Measurements from ENCODE around the gene PUDP.

The PUDP gene

DNA sequence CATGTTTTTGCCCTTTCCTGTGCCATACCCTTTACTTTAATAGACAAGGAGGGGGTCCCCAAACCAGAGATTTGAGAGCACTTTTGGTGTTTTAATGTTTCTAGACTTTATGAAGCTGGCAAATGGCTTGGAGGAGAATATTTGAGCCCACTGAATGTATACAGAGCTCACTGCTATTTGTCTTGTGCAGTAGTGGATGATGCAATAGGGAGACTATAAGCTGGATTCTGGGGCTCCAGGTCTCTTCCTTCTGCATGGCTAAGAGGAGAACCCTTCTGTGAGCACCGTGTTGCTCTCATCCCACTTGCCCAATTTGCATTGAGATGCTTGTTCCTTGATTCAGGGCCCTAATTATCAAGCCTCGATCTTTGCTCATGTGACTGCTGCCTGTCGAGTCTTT is 8.9 kb upstream of the PUDP start:
- no peaks in the 10 kb centered on the region for H3K79me2 ChIP-seq (ENCODE audit: control insufficient read depth, insufficient read depth, low read length, poor library complexity)
- no peak overlapping the region for H3K18ac ChIP-seq (ENCODE audit: low read length)

DNA sequence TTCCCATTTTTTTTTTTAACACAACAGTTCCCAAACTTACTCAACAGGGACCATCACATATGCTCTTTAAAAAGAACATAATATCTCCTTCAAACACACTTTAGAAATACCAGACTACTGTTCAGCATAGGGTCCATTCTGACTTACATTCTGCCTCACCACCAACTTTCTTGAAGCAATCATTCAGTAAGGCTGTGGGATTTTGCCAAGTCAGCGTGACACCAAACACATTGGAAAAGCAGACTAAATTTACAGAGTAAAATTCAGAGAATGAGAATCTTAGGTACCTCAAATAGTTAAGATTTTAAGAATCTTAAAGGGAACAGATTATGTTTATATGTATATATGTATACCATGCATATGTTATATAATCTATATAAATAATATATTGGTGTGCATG is 7.2 kb upstream of the PUDP start:
- Histone ChIP-seq H3K27ac (ENCODE audit: low read depth, low read length) (no peak overlapping the region), H3K14ac (ENCODE audit: low read length) (no peak overlapping the region), H3K4me2 (ENCODE audit: low read length) (no peak overlapping the region), H2BK5ac (ENCODE audit: low read depth, low read length, poor library complexity) (no peak overlapping the region), H3K27me3 (ENCODE audit: insufficient read depth, low read length) (no peaks in the 10 kb centered on the region), H3K4me1 (ENCODE audit: control insufficient read depth in 1 of 2, insufficient read depth in 2 of 2, low read length in 2 of 2) (no peaks in the 10 kb centered on the region), H3K36me3 (ENCODE audit: control insufficient read depth in 1 of 2, insufficient read depth in 2 of 2, low read length in 2 of 2) (no peaks in the 10 kb centered on the region), H3K23ac (ENCODE audit: low read length) (no peak overlapping the region), H3K9me3 (ENCODE audit: insufficient read depth, low read depth, low read length) (no peaks in the 10 kb centered on the region), H3K79me2 (ENCODE audit: control insufficient read depth, insufficient read depth, low read length, poor library complexity) (no peaks in the 10 kb centered on the region), H2AK5ac (ENCODE audit: low read length) (no peak overlapping the region), H3K9ac (ENCODE audit: low read length) (no peak overlapping the region), H4K91ac (ENCODE audit: low read depth, low read length) (no peak overlapping the region), H2BK12ac (ENCODE audit: low read length) (no peak overlapping the region), H4K8ac (ENCODE audit: low read depth, low read length) (no peak overlapping the region), H3K79me1 (ENCODE audit: low read length) (no peaks in the 10 kb centered on the region), H3K18ac (ENCODE audit: low read length) (no peak overlapping the region), H2AFZ (ENCODE audit: insufficient read depth, low read length, poor library complexity) (no peak overlapping the region), H3K4me3 (ENCODE audit: low read depth, low read length) (no peak overlapping the region), H4K12ac (ENCODE audit: low read depth, low read length) (no peak overlapping the region), H2BK120ac (ENCODE audit: insufficient read depth, low read length, poor library complexity) (no peak overlapping the region), H3K4ac (ENCODE audit: low read depth, low read length) (no peak overlapping the region)
- no CpG with 5 or more reads among the region's 1 CpG for WGBS (ENCODE audit: extremely low coverage, insufficient coverage, insufficient read length)
- DNase-seq, result no peak

More for the DNA sequence above, 8.9 kb upstream of the PUDP start:
- Histone ChIP-seq H2BK5ac (ENCODE audit: low read depth, low read length, poor library complexity) (no peak overlapping the region), H4K91ac (ENCODE audit: low read depth, low read length) (no peak overlapping the region), H3K14ac (ENCODE audit: low read length) (no peak overlapping the region), H3K4me2 (ENCODE audit: low read length) (no peak overlapping the region), H3K4ac (ENCODE audit: low read depth, low read length) (no peak overlapping the region), H3K4me1 (ENCODE audit: control insufficient read depth in 1 of 2, insufficient read depth in 2 of 2, low read length in 2 of 2) (no peaks in the 10 kb centered on the region), H2AFZ (ENCODE audit: insufficient read depth, low read length, poor library complexity) (no peak overlapping the region), H4K8ac (ENCODE audit: low read depth, low read length) (no peak overlapping the region), H3K79me1 (ENCODE audit: low read length) (no peaks in the 10 kb centered on the region), H3K23ac (ENCODE audit: low read length) (no peak overlapping the region), H2AK5ac (ENCODE audit: low read length) (no peak overlapping the region), H3K27me3 (ENCODE audit: insufficient read depth, low read length) (no peaks in the 10 kb centered on the region), H3K9ac (ENCODE audit: low read length) (no peak overlapping the region), H3K36me3 (ENCODE audit: control insufficient read depth in 1 of 2, insufficient read depth in 2 of 2, low read length in 2 of 2) (no peaks in the 10 kb centered on the region), H4K12ac (ENCODE audit: low read depth, low read length) (no peak overlapping the region), H3K9me3 (ENCODE audit: insufficient read depth, low read depth, low read length) (no peaks in the 10 kb centered on the region), H2BK120ac (ENCODE audit: insufficient read depth, low read length, poor library complexity) (no peak overlapping the region), H3K4me3 (ENCODE audit: low read depth, low read length) (no peak overlapping the region), H3K27ac (ENCODE audit: low read depth, low read length) (no peak overlapping the region), H2BK12ac (ENCODE audit: low read length) (no peak overlapping the region)
- WGBS (ENCODE audit: extremely low coverage, insufficient coverage, insufficient read length), result no CpG with 5 or more reads among the region's 3 CpGs
- no peak for DNase-seq

DNA sequence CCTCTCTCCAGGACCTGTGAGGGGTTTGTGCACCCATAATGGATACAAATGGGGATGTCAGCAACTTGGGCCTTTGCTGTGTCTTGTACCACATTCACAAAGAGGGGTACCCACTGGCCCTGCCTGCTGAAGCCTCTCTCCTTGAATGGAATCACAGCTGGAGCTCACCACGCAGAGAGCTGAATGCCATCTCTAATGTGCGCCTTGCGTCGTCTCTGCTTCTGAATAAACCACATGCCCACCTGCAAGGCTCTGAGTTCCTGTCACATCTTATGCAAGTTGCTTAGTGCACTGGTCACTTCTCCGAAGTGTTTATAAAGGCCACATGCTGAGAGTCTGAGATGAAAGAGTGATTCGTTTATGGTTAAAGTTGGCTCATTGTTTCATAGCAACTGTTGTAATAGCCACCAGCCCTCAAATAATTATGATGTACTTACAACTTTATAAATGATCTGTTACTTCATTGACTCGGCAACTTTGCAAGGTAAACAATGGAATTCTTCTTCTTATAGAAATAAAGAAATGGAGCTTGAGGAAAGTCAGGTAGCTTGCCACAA is 6.2 kb upstream of the PUDP start:
- Histone ChIP-seq H3K36me3 (ENCODE audit: control insufficient read depth in 1 of 2, insufficient read depth in 2 of 2, low read length in 2 of 2) (no peaks in the 10 kb centered on the region), H3K4me1 (ENCODE audit: control insufficient read depth in 1 of 2, insufficient read depth in 2 of 2, low read length in 2 of 2) (no peaks in the 10 kb centered on the region), H2BK120ac (ENCODE audit: insufficient read depth, low read length, poor library complexity) (no peak overlapping the region), H2BK12ac (ENCODE audit: low read length) (no peak overlapping the region), H3K79me2 (ENCODE audit: control insufficient read depth, insufficient read depth, low read length, poor library complexity) (no peaks in the 10 kb centered on the region), H3K18ac (ENCODE audit: low read length) (no peak overlapping the region), H3K27ac (ENCODE audit: low read depth, low read length) (no peak overlapping the region), H3K4me3 (ENCODE audit: low read depth, low read length) (no peak overlapping the region), H2AFZ (ENCODE audit: insufficient read depth, low read length, poor library complexity) (no peak overlapping the region), H4K12ac (ENCODE audit: low read depth, low read length) (no peak overlapping the region), H4K91ac (ENCODE audit: low read depth, low read length) (no peak overlapping the region), H3K27me3 (ENCODE audit: insufficient read depth, low read length) (no peaks in the 10 kb centered on the region), H3K9me3 (ENCODE audit: insufficient read depth, low read depth, low read length) (no peaks in the 10 kb centered on the region), H3K79me1 (ENCODE audit: low read length) (no peaks in the 10 kb centered on the region), H4K8ac (ENCODE audit: low read depth, low read length) (no peak overlapping the region), H3K4me2 (ENCODE audit: low read length) (no peak overlapping the region), H2BK5ac (ENCODE audit: low read depth, low read length, poor library complexity) (no peak overlapping the region), H3K9ac (ENCODE audit: low read length) (no peak overlapping the region), H2AK5ac (ENCODE audit: low read length) (no peak overlapping the region), H3K14ac (ENCODE audit: low read length) (no peak overlapping the region), H3K23ac (ENCODE audit: low read length) (no peak overlapping the region), H3K4ac (ENCODE audit: low read depth, low read length) (no peak overlapping the region)
- DNase-seq, result no peak
- no CpG with 5 or more reads among the region's 7 CpGs for WGBS (ENCODE audit: extremely low coverage, insufficient coverage, insufficient read length)

DNA sequence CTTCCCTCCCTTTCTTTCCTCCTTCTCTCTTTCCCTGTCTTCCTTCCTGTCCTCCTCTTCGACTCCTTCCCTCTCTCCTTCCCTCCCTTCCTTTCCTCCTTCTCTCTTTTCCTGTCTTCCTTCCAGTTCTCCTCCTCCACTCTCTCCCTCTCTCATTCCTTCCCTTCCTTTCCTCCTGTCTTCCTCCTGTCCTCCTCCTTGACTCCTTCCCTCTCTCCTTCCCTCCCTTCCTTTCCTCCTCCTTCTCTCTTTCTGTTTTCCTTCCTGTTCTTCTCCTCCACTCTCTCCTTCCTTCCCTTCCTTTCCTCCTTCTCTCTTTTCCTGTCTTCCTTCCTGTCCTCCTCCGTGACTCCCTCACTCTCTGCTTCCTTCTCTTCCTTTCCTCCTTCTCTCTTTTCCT is 5.3 kb upstream of the PUDP start:
- Histone ChIP-seq H3K23ac (ENCODE audit: low read length) (no peak overlapping the region), H2AK5ac (ENCODE audit: low read length) (no peak overlapping the region), H3K27ac (ENCODE audit: low read depth, low read length) (no peak overlapping the region), H3K14ac (ENCODE audit: low read length) (no peak overlapping the region), H2BK5ac (ENCODE audit: low read depth, low read length, poor library complexity) (no peak overlapping the region), H3K4me1 (ENCODE audit: control insufficient read depth in 1 of 2, insufficient read depth in 2 of 2, low read length in 2 of 2) (no peaks in the 10 kb centered on the region), H2BK12ac (ENCODE audit: low read length) (no peak overlapping the region), H4K12ac (ENCODE audit: low read depth, low read length) (no peak overlapping the region), H4K91ac (ENCODE audit: low read depth, low read length) (no peak overlapping the region), H3K27me3 (ENCODE audit: insufficient read depth, low read length) (no peaks in the 10 kb centered on the region), H3K9me3 (ENCODE audit: insufficient read depth, low read depth, low read length) (no peaks in the 10 kb centered on the region), H3K4me3 (ENCODE audit: low read depth, low read length) (no peak overlapping the region), H3K79me2 (ENCODE audit: control insufficient read depth, insufficient read depth, low read length, poor library complexity) (peaks cover 1% of the 10 kb centered on the region), H2BK120ac (ENCODE audit: insufficient read depth, low read length, poor library complexity) (no peak overlapping the region), H3K4ac (ENCODE audit: low read depth, low read length) (no peak overlapping the region), H4K8ac (ENCODE audit: low read depth, low read length) (no peak overlapping the region), H3K4me2 (ENCODE audit: low read length) (no peak overlapping the region), H3K79me1 (ENCODE audit: low read length) (no peaks in the 10 kb centered on the region), H3K18ac (ENCODE audit: low read length) (no peak overlapping the region), H3K9ac (ENCODE audit: low read length) (no peak overlapping the region), H2AFZ (ENCODE audit: insufficient read depth, low read length, poor library complexity) (no peak overlapping the region), H3K36me3 (ENCODE audit: control insufficient read depth in 1 of 2, insufficient read depth in 2 of 2, low read length in 2 of 2) (no peaks in the 10 kb centered on the region)
- WGBS (ENCODE audit: extremely low coverage, insufficient coverage, insufficient read length), result no CpG with 5 or more reads among the region's 2 CpGs
- DNase-seq, result no peak

Measured in trophoblast cell (in vitro differentiated cells and primary cell).